ENCODE data around the gene HSPA1L.

HSPA1L gene

GRCh38 chr6:31761343-31761742, 53.7 kb downstream of the HSPA1L start:
- Mint-ChIP-seq H3K9me3 (no peaks in the 10 kb centered on the region), H3K27ac (no peak overlapping the region), H3K36me3 (ENCODE audit: low read depth) (peaks cover 67% of the 10 kb centered on the region), H3K4me3 (no peak overlapping the region), H3K27me3 (no peaks in the 10 kb centered on the region), H3K4me1 (ENCODE audit: low read depth) (peaks cover 1% of the 10 kb centered on the region)
- no peak for DNase-seq

GRCh38 chr6:31760790-31761189, 54.3 kb downstream of the HSPA1L start:
- no peak overlapping the region for H3K27ac Mint-ChIP-seq

More at GRCh38 chr6:31760790-31761189, 54.3 kb downstream of the HSPA1L start:
- Mint-ChIP-seq H3K4me1 (ENCODE audit: low read depth) (peaks cover 1% of the 10 kb centered on the region), H3K27me3 (no peaks in the 10 kb centered on the region), H3K9me3 (no peaks in the 10 kb centered on the region), H3K4me3 (no peak overlapping the region), H3K36me3 (ENCODE audit: low read depth) (peaks cover 67% of the 10 kb centered on the region)
- DNase-seq = no peak

Measured in activated T-cell treated with anti-CD3 and anti-CD28 coated beads, Interleukin-2, amount 50 U/mL, for 24 hours (primary cell).